GM13977 (cell line): ENCODE measurements around the gene CACNG8.

Source experiments
- DNase-seq: peaks from one replicate; pipeline ENCODE4 v3.0.0; 2012; ENCODE audit warnings: low spot score
- CTCF ChIP-seq: IDR thresholded peaks from 2 replicates; pipeline ENCODE4 v1.5.1; 2012; ENCODE audit warnings: mild to moderate bottlenecking, control low read depth; ENCODE audit not compliant: insufficient read depth; ENCODE audit errors: extremely low read depth, missing control alignments
- in situ Hi-C: fragments of 300-500 bp; cut with MboI; formaldehyde crosslinking; loops from one replicate; pipeline ENCODE4 v1.12.0; 2022; ENCODE audit warnings: low sequenced_read_pairs, low pct_unique_long_range_greater_than_20kb, mixed read lengths, inconsistent platforms; ENCODE audit not compliant: unreplicated experiment

The CACNG8 gene

GRCh38 chr19:53998223-53998622 lies 35.5 kb downstream of the CACNG8 start:
- in situ Hi-C loops = no loop called here
- TF ChIP-seq CTCF = no peak
- DNase-seq = no peak

DNA sequence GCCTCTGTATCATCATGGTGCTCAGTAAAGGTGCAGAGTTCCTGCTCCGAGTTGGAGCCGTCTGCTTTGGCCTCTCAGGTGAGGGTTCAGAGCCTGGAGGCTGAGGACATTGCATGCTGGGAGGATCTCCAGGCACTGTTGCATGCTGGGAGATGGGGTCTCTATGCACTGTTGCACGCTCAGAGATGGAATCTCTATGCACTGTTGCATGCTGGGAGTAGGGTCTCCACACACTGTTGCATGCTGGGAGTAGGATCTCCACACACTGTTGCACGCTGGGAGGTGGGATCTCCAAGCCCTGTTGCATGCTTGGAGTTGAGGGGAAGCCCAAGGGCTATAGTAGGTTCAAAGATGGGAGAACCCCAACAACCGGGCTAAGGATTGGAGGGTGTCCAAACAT lies 37.0 kb downstream of the CACNG8 start:
- no peak for DNase-seq
- TF ChIP-seq CTCF = no peak
- in situ Hi-C loops = no loop called here

DNA sequence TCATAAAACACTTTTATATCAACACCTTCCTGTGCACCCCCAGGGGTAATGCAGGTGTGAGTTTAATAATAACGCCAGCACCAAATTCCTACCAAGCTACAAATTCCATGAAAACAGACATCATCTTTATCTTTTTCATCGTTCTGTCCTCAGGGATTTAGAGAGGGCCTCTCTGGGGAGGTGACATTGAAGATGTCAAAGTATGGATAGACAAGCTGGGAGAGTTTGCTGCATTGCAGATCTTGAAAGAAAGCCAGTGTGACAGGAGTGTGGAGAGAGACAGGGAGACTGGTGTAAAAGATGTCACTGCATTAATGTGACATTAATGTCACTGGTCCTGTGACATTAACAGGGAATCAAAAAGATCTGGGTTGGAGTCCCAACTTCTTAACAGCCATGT lies 38.8 kb downstream of the CACNG8 start:
- in situ Hi-C loops = no loop called here
- TF ChIP-seq CTCF = no peak
- no peak for DNase-seq

- TF ChIP-seq CTCF = no peak
- in situ Hi-C loops = no loop called here
- no peak for DNase-seq
These were observed 40.0 kb downstream of the CACNG8 start for GRCh38 chr19:54002495-54003315.

DNA sequence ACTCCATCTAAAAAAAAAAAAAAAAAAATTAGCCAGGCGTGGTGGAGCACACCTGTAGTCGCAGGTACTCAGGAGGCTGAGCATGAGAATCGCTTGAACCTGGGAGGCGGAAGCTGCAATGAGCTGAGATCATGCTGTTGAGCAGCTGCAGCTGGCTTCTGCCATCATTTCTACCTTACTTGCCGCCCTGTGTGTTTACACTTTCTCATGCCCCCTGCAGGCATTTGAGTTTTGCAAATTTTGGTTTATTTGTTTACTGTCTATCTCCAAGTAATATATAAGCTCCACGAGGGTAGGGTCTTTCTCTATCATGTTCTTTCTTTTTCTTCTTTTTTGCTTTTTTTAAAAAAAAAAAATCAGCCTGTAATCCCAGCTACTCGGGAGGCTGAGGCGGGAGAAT lies 46.7 kb downstream of the CACNG8 start:
- no peak for DNase-seq
- in situ Hi-C loops = no loop called here
- no peak for TF ChIP-seq CTCF

DNA sequence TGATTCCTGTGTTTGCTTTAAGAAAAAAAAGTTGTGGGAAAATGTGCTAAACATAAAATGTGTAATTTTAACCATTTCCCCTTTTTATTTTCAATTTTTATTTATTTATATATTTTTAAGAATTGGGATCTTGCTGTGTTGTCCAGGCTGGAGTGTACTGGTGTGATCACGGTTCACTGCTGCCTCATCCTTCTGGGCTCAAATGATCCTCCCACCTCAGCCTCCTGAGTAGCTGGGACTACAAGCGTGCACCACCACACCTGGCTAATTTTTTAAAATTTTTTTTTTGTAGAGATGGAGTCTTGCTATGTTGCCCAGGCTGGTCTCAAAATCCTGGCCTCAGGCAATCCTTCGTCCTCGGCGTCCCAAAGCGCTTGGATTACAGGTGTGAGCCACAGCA lies 47.7 kb downstream of the CACNG8 start:
- DNase-seq = no peak
- TF ChIP-seq CTCF = no peak
- in situ Hi-C loops = no loop called here
